DMS 273 treated with DMSO at 0.1 percent for 48 hours (cell line): ENCODE measurements around the gene KAT6B.
"Not testable (repeated sequence)": the region's sequence is repeated elsewhere in the genome, so short reads cannot be mapped to it uniquely, and the experiment has no call there.

ENCODE experiments used
- DNase-seq: peaks from one replicate; lab custom pipeline; 2025; lab: John Stamatoyannopoulos, UW

KAT6B gene

DNA sequence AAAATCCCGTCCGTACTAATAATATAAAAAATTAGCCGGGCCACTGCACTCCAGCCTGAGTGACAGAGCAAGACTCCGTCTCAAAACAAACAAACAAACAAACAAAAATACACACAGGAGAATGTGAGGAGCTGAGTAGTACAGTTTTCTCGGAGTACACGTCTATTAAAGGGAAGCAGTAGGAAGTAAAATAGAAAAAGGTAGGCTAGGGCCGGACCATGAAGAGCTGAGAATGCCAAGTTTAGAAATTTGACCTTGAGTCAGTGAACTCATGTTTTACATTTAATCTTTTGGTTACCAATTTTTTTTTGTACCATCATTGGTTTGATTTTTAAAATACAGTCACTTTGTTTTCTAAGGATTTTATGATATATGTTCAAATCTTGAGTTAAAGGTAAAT is 64.1 kb downstream of the KAT6B start:
- DNase-seq: no peak

DNA sequence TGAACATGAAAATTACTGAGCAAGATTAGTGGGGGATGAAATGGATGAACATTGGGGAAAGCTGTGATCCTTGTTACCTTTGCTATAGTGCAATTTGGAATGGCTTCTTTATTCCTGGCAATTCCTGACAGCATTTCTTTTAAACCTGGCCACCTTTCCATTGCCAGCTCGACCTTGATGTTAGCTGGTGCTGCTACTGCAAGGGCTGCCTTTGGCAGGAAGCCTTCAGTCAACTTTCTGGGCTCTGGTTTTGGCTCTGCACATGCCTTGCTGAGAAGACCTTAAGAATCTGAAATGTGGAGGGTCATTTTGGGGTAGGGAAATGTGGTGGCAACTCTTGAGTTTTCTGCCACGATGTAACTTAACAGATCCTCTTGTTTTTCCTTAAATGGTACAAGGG is 64.7 kb downstream of the KAT6B start:
- no peak for DNase-seq

DNA sequence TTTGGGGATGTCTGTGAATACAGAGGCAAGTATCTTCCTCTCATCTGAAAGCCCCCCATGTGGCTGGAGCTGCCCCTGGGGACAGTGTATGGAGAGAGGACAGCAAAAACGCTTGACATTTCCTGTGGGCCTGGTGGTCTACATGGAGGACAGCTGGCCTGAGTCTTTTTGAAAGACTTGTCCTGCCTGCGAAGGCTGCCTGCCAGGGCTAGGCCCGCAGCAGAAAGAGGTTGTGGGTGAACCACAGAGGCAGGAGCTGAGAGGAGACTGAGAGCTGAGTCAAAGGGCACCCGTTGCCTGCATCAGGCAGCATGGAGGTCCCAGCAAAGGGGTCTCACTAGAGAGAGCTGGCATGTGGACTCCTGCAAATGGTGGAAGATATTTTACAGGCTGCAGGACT is 66.4 kb downstream of the KAT6B start:
- no peak for DNase-seq

DNA sequence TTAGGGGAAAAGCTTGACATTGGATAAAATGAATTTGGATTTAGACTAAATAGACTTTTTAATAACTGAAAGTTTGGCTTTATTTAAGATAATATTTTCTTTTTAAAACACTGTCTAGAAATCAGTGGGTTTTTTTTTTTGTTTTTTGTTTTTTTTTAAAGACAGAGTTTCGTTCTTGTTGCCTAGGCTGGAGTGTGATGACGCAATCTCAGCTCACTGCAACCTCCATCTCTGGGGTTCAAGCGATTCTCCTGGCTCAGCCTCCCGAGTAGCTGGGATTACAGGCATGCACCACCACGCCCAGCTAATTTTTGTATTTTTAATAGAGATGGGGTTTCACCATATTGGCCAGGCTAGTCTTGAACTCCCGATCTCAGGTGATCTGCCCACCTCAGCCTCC is 66.9 kb downstream of the KAT6B start:
- DNase-seq: not testable (repeated sequence)

DNA sequence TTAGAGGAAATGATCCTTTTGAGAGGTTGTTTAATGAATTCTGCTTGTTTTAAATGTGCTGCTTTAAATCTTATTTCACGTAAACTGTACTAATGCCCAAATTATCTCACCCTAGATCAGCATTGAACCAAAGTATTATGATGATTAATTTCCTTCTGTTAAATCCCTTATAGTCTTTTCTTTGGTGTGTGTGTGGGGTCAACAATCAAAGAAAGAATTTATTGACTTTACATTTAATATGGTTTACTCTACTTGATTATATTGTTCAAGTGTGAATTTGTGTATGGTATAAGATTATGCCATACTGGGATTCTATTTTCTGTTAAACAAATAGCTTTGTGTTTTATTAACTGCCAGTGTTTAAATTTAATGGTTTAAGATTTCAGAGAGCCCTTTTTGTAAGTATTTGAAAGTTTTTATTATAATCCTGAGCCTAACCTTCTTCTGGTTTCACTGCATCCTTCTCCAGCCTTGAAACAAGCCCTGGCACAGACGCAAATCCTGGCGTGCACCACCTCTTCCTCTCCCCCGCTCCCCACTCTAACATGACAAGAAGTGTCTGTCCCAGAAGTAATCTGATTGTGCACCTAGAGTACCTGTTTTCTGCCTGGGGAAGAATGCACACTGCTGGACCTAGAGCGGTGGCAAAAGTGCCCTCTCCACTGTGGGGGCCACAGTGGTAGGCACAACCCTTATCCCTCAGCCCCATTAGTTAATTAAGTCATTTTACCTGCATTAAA is 70.6 kb downstream of the KAT6B start:
- DNase-seq: no peak

DNA sequence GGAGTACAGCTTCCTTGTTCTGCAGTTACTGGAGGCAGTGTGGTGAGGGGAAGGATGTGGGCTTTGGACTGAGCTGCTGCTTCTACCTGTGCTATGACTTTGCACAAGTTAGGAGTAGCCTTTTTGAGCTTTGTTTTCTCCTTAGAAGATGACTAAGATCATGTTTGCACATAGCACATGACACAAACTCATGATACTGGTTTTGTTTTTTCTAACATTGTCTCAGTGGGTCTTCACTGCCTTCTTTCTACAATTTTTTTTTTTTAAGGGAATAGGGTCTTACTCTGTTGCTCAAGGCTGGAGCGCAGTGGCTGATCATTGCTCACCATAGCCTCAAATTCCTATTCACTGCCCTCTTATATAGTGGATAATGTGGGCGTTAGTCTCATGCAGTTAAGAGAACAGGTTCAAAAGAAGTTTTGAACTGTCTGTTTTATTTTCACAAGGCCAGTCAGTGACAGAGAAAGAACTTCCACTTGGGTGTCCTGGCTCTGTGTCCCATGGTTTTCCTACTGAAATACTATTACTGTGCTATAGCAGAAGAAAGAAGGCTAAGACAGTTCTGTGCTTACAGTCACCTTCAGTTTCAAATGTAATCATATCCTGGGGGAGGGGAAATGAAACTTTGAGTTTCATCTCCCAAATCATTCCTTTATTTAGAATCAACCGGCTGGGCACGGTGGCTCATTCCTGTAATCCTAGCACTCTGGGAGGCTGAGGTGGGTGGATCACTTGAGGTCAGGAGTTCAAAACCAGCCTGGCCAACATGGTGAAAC is 72.0 kb downstream of the KAT6B start:
- DNase-seq: no peak

DNA sequence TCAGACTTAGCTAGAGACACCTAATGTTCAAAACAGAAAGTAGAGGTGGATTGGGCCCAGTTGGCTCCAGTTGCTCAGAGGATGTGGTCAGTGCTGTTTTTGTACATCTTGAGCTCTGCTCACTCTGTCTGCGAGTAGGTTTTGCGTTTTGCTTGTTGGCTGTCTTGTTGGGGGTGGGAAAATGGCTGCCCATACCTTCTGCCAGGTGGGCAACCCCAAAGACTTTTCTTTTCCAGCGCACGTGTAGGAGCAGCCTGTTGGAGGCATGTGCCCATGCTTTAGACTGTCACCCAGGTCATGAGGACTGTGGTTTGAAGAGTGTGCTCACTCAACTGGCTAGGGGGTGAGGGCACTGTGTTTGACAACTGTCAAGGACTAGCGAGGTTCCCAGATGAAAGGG is 73.9 kb downstream of the KAT6B start:
- DNase-seq: no peak

DNA sequence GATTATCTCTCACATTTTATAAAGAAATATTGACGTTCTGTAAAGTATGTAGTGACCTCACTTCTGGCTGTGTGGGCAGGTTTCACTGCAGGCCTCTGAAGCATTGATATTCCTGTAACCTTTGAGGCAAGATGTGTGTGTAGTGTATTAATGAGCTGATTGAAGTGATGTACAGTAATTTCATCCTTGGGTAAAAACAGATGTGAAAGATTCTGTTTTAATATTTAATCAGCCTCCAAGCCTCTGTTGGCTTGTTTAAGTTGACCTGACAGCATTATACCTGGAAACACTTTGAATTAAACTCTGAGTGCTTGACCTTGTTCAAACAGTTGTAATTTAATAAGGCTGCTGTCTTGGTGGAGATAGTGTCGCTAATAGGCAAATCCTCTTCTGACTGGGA is 74.9 kb downstream of the KAT6B start:
- DNase-seq: no peak

DNA sequence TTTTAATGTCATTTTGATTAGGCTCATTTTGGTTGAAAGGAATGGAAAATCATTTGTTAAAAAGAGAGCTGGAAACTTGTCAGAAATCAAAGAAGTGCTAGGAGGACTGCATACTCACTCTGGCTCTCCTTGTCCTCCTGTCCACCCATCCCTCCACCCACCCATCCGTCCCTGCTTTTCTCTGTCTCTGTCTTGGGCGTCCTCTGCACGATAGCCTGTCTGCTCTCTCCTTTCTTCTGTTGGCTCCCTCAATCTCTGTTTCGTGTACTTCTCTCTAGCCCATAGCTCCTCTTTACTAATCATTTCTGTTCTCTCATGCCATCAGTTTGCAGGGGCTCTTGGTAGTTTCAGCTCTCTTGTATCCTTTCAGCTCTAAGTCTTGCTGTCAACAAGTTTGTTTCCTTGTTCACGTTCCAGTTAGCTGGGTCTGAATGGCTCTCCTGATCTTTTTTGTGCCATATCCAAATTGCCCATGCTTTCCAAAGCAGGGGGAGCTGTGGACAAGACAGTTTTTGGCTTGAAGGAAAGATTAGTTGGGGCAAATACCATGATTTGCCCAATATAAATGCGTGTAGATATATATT is 75.6 kb downstream of the KAT6B start:
- no peak for DNase-seq

DNA sequence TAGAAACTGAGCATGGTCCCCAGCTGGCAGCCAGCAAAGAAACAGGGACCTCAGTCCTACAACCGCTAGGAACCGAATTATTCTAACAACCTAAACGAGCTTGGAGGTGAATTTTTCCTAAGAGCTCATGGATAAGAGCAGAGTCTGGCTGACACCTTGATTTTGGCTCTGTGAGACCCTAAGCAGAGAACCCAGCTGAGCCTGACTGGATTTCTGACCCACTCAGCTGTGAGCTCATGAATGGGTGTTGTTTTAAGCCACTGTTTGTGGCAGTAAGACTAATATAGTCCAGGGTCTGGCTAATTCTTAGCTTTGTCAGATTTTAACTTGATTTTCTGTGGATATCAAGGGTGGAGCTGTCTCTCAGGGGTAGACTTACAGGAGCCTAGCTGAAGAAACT is 77.1 kb downstream of the KAT6B start:
- no peak for DNase-seq

DNA sequence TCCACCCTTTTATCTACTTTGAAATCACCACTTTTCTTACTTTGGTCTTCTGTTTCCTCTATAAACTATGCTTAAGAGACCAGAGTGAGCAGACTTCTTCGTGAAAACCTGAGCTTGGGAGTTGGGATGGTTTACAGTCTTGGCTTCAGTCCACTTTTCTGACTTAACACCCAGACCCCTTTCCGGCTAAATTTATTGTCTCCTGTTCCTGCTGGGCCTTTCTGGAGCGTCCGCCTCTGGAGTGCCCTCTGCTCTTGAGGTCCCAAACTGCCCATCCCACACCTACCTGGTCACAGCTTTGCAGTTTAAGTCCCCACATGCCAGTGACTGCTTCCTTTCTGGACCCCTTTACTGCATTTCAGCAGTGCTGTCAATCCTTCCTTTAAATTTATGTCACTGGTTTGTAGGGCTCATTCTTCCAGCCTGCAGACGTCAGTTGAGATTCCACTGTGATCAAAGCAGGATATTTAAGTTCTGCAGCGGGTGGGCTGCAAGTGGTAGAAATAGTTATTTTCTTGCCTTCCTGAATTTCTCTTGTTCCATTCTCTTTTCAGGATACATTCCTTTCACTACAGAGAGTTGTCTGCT is 80.3 kb downstream of the KAT6B start:
- no peak for DNase-seq

DNA sequence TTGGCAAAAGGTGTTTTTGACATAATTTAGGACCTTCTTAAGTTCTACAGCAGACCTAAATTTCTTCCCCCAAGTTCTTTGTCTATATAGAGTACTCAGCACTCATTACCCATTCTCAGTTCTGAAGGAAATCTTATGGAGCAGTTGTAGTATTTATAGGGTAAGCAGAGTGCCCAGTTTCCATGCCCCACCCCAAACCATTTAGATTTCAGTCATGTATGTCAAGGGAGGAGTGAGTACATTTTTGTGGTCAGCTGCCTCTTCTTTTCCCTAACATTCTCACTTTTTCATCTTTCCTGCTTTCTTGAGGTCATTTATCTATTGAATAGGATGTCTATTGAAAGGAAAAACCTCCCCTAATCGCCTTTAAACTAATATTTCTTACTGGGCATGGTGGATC is 83.3 kb downstream of the KAT6B start:
- DNase-seq: no peak

DNA sequence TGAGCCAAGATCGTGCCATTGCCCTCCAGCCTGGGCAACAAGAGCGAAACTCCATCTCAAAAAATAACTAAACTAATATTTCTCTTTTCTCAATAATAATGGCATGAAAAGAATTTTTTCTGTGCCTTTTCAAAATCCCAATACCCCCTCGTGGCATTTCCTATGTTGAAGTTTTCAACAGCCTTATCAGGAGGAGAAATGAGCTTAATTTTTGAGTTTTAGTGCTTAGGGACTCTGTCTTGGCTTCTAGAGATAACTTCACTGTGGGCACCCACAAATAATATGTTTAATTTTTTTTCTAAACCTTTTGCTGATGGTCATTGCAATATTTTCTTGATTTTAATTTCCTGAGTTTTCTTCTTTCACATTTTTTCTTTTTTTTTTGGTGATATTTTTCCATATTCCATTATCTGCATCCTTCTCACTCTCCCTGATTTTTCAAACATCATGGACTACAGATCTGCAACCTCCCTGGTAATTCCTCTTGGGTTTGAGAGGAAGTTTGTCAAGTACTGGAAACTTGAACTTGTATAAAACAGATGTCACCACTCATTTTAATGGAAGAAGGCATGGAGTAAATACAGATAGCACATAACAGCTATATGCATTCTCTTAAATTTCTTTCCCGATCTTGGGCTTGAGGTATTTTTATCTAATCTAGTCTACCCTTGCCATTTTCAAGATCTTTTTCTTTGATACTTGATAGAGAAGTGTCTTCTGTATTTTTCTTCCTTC is 84.0 kb downstream of the KAT6B start:
- no peak for DNase-seq

DNA sequence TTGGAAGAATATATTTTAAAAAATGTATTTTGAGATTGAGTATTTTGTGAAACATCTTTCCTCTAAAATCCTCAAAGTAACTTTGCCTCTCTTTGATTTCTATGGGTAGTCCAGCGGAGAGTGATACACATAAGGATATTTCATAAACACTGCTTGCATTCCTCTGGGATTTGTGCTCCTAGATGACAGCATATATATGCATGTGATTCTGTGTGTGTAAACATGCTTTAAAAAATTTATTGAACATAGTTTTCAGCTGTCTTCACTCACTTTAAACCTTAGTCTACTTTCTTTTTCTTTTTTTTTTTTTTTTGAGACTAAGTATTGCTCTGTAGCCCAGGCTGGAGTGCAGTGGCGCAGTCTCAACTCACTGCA is 84.6 kb downstream of the KAT6B start:
- no peak for DNase-seq

DNA sequence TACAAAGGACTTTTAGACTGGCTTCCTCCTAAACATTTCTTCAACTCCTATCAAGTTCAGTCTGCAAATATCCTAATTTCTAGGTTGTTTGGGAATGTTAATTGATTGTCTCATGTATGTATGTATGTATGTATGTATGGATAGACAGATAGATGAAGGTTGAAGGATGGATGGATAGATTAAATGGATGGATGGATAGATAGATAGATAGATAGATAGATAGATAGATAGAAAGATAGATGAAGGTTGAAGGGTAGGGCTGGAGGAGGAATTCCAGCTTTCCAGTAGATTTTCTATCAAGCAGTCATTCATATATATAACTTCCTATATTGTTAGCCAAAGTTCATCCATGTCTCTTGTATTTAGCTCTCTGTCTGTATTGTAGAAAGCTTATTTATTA is 85.8 kb downstream of the KAT6B start:
- DNase-seq: no peak

DNA sequence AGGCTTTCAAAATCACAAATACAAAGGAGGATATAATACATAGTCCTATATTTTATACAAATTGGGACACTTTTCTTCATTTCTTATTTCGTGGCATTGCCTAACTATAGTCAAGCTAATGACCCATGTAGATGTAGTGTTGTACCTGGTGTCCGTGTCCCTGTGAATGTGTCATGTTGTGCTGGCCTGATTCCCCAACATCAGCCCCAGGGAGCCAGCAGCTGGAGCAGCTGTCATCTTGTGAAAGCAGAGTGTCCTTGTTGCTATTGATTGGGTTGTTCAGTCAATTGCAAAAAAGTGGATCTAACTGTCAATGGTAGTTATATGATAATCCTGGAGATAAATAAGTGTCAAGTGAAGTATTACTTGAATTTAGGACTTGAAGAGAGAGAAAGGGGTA is 86.3 kb downstream of the KAT6B start:
- no peak for DNase-seq

DNA sequence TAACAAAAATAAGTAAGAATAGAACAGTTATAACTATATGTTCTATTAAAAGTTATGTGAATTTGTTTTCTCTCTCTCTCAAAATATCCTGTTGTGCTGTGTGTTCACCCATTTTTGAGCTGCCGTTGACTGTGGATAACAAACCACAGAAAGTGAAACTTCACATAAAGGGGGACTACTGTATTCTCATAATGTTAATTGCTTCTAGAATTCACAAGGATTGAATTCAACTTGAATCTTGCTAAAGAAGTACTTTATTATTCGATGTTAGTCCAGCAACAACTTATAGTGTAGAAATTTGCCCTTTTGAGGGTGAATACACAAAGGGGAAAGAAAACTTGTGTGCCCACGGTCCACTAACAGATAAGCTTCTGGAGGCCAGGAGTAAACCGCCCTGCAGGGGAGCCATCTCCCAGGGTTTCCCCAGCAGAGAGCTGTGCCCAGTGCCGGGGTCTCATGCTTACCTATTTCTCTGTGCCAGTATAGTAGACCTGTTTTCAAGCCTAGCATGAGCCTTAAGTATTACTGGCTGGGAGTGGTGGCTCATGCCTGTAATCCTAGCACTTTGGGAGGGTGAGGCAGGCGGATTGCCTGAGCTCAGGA is 87.1 kb downstream of the KAT6B start:
- no peak for DNase-seq

DNA sequence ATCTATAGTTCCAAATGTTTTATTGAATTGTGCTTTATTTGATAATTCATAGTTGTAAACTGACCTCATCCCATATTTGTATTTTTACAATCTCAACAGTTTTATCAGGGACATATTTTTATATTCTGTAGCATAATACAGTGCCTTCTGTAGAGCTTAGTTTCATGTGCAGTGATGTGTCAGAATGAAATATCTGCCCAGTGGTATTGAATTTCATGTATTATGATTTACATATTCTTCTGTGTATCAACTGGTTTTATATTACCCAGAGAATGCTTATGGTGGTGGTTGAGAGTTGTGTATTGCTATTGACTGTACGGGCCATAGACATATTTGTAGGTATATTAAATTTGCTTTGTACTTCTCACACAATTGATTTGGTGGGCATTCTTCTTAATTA is 89.9 kb downstream of the KAT6B start:
- DNase-seq: no peak

DNA sequence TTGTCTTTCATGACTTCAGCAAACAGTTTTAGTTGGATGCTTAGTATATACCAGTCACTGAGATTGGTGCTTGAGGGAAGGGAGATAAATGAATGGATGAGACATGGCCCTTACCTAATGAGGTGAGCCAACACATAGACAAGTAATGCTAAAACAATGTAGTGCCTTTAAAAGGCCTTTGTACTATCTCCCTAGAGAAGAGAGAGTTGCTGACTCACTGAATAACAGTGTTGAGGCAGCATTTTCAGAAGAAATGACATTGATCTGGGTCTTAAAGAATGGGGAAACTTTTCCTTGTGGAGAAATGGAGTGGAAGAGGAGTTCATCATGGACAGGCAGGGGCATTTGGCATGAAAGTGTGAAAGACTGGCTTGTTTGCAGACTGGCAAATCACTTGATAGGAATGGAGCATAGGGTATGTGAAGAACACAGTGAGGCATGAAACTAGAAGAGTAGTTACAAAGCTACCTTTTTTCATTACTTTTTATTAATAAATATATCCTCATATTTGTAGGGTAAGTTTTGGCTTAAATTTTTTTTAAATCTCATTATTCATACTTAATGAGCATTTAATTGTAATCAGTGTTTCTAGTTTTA is 91.2 kb downstream of the KAT6B start:
- no peak for DNase-seq

DNA sequence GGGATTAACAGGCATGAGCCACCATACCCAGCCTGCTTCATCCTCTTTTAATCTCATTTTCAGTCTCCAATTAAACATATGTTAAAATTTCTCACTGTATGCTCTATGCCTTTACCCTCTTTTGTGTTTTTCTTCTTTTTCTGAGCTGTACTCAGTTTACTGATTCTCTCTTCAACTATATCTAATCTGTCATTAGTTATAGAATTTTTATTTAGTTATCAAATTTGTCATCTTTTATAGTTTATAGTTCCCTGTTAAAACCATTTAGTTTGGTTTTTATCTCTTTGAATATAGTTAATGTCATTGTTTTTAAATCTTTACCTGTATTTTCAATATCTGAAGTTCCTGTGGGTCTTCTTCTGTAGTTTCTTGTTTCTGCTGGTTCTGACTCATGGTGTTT is 93.3 kb downstream of the KAT6B start:
- DNase-seq: no peak

DNA sequence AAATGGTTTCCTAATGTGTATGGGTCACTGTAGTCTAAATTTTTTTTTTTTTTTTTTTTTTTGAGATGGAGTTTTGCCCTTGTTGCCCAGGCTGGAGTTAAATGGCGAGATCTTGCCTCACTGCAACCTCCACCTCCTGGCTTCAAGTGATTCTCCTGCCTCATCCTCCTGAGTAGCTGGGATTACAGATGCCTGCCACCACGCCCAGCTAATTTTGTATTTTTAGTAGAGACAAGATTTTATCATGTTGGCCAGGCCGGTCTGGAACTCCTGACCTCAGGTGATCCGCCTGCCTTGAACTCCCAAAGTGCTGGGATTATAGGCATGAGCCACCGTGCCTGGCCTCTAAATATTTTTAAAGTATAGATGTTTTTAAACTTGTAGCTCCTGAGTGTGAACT is 94.7 kb downstream of the KAT6B start:
- not testable (repeated sequence) for DNase-seq

DNA sequence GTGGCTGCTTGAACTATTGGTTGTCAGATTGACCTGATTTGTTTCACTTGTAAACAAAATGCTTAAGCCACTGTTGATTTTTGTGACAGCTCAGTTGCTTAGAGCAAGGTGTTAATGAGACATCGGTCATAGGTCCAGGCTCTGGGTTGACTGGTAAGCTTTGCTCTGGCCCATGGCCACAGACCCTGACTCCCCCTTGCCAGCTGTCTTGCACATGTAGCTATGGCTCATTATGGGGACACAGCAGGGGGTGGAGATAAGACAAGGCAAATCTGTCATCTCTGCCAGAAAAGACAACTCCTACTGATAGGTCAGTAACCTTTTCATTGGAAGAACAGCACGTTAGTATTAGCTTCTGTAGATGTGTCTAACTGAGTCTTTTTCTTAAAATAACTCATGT is 95.3 kb downstream of the KAT6B start:
- peak; percentile 40 for DNase-seq
